HL-60 (cell line): Measurements from ENCODE around the gene PRKCSH.

ENCODE experiments used
- SPI1 ChIP-seq: IDR thresholded peaks from 2 replicates; pipeline ENCODE4 v1.6.1; 2012; ENCODE audit warnings: low read depth, mild to moderate bottlenecking, borderline replicate concordance
- TF ChIP-seq, protein P1 (sequence below): IDR thresholded peaks from one replicate; pipeline ENCODE4 v1.5.1; 2011; ENCODE audit warnings: low read length, control low read depth, inconsistent platforms; ENCODE audit not compliant: insufficient read depth

DNA sequence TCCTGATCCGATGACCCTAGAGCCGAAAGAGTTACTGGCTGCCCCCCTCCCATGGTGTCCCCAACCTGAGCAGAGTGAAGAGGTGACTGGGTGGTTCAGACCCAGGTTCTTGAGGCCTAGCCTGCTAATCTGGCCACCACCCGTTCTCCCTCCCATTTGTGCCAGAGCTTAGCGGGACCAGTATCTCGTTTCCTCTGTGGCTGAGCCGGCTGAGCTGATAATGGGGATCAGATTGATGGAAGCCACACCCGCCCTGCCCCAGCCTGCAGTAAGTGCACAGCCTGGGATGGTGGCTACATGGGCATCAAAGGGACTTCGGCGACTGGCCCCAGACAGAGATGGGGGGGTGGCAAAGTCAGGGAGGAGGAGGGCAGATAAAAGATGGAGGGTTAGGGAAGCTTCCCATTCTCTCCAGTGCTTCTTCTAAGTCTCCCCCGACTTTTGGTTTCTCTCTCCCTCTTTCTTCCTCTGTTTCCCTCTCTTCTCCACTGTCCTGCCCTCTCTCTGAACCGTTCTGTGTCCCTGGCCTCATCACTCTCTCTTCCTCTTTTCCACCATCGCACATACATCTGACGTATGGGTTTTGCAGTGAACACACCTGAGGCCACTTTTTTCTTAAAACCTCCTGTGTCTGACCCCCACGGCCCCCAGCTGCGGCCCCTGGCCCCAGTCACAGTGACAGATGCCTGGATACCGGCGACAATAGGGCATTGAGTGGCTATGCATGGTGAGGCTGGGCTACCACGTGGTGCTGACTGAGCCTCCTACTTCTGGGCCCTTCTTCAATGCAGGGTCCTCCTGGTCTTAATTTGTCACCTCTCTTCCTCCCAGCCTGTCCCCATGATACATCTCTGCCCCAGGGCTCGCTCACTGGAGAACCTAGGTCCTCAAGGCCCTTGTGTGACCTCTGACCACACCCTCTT is 43.0 kb downstream of the PRKCSH start:
- TF ChIP-seq, protein P1, sequence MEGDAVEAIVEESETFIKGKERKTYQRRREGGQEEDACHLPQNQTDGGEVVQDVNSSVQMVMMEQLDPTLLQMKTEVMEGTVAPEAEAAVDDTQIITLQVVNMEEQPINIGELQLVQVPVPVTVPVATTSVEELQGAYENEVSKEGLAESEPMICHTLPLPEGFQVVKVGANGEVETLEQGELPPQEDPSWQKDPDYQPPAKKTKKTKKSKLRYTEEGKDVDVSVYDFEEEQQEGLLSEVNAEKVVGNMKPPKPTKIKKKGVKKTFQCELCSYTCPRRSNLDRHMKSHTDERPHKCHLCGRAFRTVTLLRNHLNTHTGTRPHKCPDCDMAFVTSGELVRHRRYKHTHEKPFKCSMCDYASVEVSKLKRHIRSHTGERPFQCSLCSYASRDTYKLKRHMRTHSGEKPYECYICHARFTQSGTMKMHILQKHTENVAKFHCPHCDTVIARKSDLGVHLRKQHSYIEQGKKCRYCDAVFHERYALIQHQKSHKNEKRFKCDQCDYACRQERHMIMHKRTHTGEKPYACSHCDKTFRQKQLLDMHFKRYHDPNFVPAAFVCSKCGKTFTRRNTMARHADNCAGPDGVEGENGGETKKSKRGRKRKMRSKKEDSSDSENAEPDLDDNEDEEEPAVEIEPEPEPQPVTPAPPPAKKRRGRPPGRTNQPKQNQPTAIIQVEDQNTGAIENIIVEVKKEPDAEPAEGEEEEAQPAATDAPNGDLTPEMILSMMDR, result no peak
- peak; percentile 43; the same call in 1 of the 2 replicates for TF ChIP-seq SPI1
